ENCODE measurements around the gene DDX59.

DNA sequence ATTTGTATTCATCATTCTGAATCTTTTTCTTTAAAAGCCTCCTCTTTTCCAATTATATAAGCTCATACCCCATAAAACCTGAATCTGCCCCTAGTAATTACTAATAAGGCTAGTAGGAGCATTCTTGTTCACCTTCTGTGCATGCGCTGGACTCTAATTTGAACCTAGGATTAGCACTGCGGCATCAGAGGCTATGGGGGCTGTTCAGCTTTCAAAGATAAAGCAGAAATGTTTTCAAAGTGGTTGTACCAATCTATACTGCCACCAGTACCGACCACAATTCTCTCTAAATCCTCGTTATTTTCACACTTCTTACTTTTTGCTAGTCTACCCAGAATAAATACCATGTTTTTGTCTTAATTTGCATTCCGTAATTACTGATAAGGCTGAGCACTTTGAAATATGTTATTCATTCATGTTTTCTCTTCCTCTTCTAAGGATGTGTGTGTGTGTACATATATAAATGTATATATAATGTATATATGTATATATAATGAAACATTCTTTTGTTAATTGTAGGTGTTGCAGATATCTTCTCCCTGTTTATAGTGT, 1.6 kb upstream of the DDX59 start:
- TF ChIP-seq, protein P1, sequence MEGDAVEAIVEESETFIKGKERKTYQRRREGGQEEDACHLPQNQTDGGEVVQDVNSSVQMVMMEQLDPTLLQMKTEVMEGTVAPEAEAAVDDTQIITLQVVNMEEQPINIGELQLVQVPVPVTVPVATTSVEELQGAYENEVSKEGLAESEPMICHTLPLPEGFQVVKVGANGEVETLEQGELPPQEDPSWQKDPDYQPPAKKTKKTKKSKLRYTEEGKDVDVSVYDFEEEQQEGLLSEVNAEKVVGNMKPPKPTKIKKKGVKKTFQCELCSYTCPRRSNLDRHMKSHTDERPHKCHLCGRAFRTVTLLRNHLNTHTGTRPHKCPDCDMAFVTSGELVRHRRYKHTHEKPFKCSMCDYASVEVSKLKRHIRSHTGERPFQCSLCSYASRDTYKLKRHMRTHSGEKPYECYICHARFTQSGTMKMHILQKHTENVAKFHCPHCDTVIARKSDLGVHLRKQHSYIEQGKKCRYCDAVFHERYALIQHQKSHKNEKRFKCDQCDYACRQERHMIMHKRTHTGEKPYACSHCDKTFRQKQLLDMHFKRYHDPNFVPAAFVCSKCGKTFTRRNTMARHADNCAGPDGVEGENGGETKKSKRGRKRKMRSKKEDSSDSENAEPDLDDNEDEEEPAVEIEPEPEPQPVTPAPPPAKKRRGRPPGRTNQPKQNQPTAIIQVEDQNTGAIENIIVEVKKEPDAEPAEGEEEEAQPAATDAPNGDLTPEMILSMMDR (optimal IDR thresholded peaks at IDR 0.05 in 1 of 3, IDR thresholded peaks at IDR 0.05 in 1 of 3, conservative IDR thresholded peaks at IDR 0.05 in 1 of 3; ENCODE audit: extremely low read depth in 1 of 3, insufficient read depth in 2 of 3, low read length in 3 of 3) = no peak
- no peak for TF ChIP-seq EZH2 (IDR thresholded peaks at IDR 0.05; ENCODE audit: low read length)

All from keratinocyte (primary cell).